HEK293 (cell line): ENCODE data around the gene NME3.

Experiments
- CTCF ChIA-PET: fragments of 350-600 bp; formaldehyde crosslinking; extraction: SDS; loops from one replicate; lab custom pipeline; 2021; ENCODE audit warnings: antibody characterized with exemption; lab: Yijun Ruan, JAX
- POLR2A ChIA-PET: fragments of 300-600 bp; formaldehyde crosslinking; extraction: SDS; loops from one replicate; lab custom pipeline; 2020; ENCODE audit warnings: antibody characterized with exemption, inconsistent platforms; lab: Yijun Ruan, JAX
- H3K27ac ChIP-seq: fragments of 200-500 bp; sonication (Bioruptor generic); 2 replicates; pipeline ENCODE4 v1.5.1; 2014; ENCODE audit warnings: low read depth, low read length, control low read depth, inconsistent platforms; ENCODE audit errors: extremely low read depth
- H3K36me3 ChIP-seq, 2 experiments: fragments of 200-500 bp in 1 of 2; sonication (Bioruptor generic) in 1 of 2; 1 replicate in 1 of 2; 2 replicates in 1 of 2; pipeline ENCODE4 v1.5.1; 2014 to 2017; ENCODE audit warnings: inconsistent platforms in 2 of 2, low read length in 2 of 2; ENCODE audit not compliant: control insufficient read depth in 2 of 2, insufficient read depth in 1 of 2
- H3K4me1 ChIP-seq: fragments of 200-500 bp; sonication (Bioruptor generic); 2 replicates; pipeline ENCODE4 v1.5.1; 2014; ENCODE audit warnings: mild to moderate bottlenecking, low read length, inconsistent platforms; ENCODE audit not compliant: control insufficient read depth, insufficient read depth
- H3K4me3 ChIP-seq: 2 replicates; pipeline ENCODE4 v1.5.1; 2011; ENCODE audit warnings: low read depth, mild to moderate bottlenecking, control low read depth, low read length, moderate library complexity
- H3K9me3 ChIP-seq: fragments of 200-500 bp; sonication (Bioruptor generic); 2 replicates; pipeline ENCODE4 v1.5.1; 2014; ENCODE audit warnings: low read depth, low read length, inconsistent platforms; ENCODE audit not compliant: control insufficient read depth, insufficient read depth
- ELK4 ChIP-seq: IDR thresholded peaks from 2 replicates; pipeline ENCODE4 v1.6.1; 2011; ENCODE audit warnings: mild to moderate bottlenecking, low read depth, low read length, borderline replicate concordance
- FEZF1 ChIP-seq: fragments of 450-650 bp; formaldehyde crosslinking; IDR thresholded peaks from 2 replicates; pipeline ENCODE4 v1.5.1; 2016; ENCODE audit warnings: missing biosample characterization, missing genetic modification characterization
- IKZF3 ChIP-seq: fragments of 450-650 bp; IDR thresholded peaks from 2 replicates; pipeline ENCODE4 v1.5.0; 2018; ENCODE audit warnings: missing biosample characterization, mild to moderate bottlenecking, missing genetic modification characterization, moderate library complexity
- KLF1 ChIP-seq: fragments of 450-650 bp; formaldehyde crosslinking; IDR thresholded peaks from 2 replicates; pipeline ENCODE4 v1.5.1; 2016; ENCODE audit warnings: missing biosample characterization, missing genetic modification characterization
- KLF8 ChIP-seq: fragments of 450-650 bp; formaldehyde crosslinking; IDR thresholded peaks from 2 replicates; pipeline ENCODE4 v1.5.1; 2016; ENCODE audit warnings: missing biosample characterization, missing genetic modification characterization
- KLF9 ChIP-seq: fragments of 450-650 bp; formaldehyde crosslinking; IDR thresholded peaks from 2 replicates; pipeline ENCODE4 v1.5.1; 2016; ENCODE audit warnings: missing biosample characterization, missing genetic modification characterization, low read depth
- PBX3 ChIP-seq: sonication (generic); formaldehyde crosslinking; IDR thresholded peaks from 2 replicates; pipeline ENCODE4 v1.8.1; 2022; ENCODE audit warnings: mild to moderate bottlenecking, moderate library complexity, missing genetic modification reagents
- ZFP69B ChIP-seq: fragments of 450-650 bp; formaldehyde crosslinking; IDR thresholded peaks from 2 replicates; pipeline ENCODE4 v1.5.1; 2016; ENCODE audit warnings: missing biosample characterization, missing genetic modification characterization
- ZIC2 ChIP-seq: fragments of 450-650 bp; formaldehyde crosslinking; IDR thresholded peaks from 2 replicates; pipeline ENCODE4 v1.5.1; 2016; ENCODE audit warnings: missing biosample characterization, missing genetic modification characterization
- ZNF223 ChIP-seq: fragments of 450-650 bp; formaldehyde crosslinking; IDR thresholded peaks from 2 replicates; pipeline ENCODE4 v1.5.1; 2016; ENCODE audit warnings: missing biosample characterization, missing genetic modification characterization
- ZNF266 ChIP-seq: fragments of 450-650 bp; formaldehyde crosslinking; IDR thresholded peaks from 2 replicates; pipeline ENCODE4 v1.5.1; 2016; ENCODE audit warnings: missing biosample characterization, missing genetic modification characterization, low read depth
- ZNF311 ChIP-seq: fragments of 450-650 bp; formaldehyde crosslinking; IDR thresholded peaks from 2 replicates; pipeline ENCODE4 v1.5.1; 2017; ENCODE audit warnings: missing biosample characterization, missing genetic modification characterization, borderline replicate concordance
- ZNF354C ChIP-seq: fragments of 450-650 bp; formaldehyde crosslinking; IDR thresholded peaks from 2 replicates; pipeline ENCODE4 v1.5.1; 2016; ENCODE audit warnings: missing biosample characterization, missing genetic modification characterization, low read depth, borderline replicate concordance
- ZNF362 ChIP-seq: fragments of 450-650 bp; formaldehyde crosslinking; IDR thresholded peaks from 2 replicates; pipeline ENCODE4 v1.5.1; 2016; ENCODE audit warnings: missing biosample characterization, missing genetic modification characterization
- ZNF596 ChIP-seq: fragments of 450-650 bp; IDR thresholded peaks from 2 replicates; pipeline ENCODE4 v1.5.0; 2018; ENCODE audit warnings: missing biosample characterization, mild to moderate bottlenecking, missing genetic modification characterization, moderate library complexity
- ZNF624 ChIP-seq: fragments of 450-650 bp; formaldehyde crosslinking; IDR thresholded peaks from 2 replicates; pipeline ENCODE4 v1.5.1; 2017; ENCODE audit warnings: missing biosample characterization, missing genetic modification characterization
- ZNF677 ChIP-seq: fragments of 450-650 bp; IDR thresholded peaks from 2 replicates; pipeline ENCODE4 v1.5.0; 2018; ENCODE audit warnings: missing biosample characterization, mild to moderate bottlenecking, missing genetic modification characterization, moderate library complexity
- ZNF701 ChIP-seq: fragments of 450-650 bp; formaldehyde crosslinking; IDR thresholded peaks from 2 replicates; pipeline ENCODE4 v1.5.1; 2016; ENCODE audit warnings: missing biosample characterization, missing genetic modification characterization
- ZNF76 ChIP-seq: fragments of 450-650 bp; formaldehyde crosslinking; IDR thresholded peaks from 2 replicates; pipeline ENCODE4; 2016; ENCODE audit warnings: low read depth, missing biosample characterization, missing genetic modification characterization, borderline replicate concordance
- ZSCAN23 ChIP-seq: fragments of 450-650 bp; formaldehyde crosslinking; IDR thresholded peaks from 2 replicates; pipeline ENCODE4 v1.5.1; 2016; ENCODE audit warnings: missing biosample characterization, missing genetic modification characterization
- TF ChIP-seq, protein P1 (sequence below): fragments of 450-650 bp; formaldehyde crosslinking; IDR thresholded peaks from 2 replicates; pipeline ENCODE4 v1.5.1; 2016; ENCODE audit warnings: missing biosample characterization, missing genetic modification characterization
- TF ChIP-seq, protein P2 (sequence below): fragments of 450-650 bp; formaldehyde crosslinking; optimal IDR thresholded peaks from 2 replicates; pipeline ENCODE3; 2016; ENCODE audit warnings: missing biosample characterization, mild to moderate bottlenecking, missing genetic modification characterization

The NME3 gene

GRCh38 chr16:1820946-1821290 is 49.6 kb upstream of the NME3 start:
- ChIA-PET POLR2A (interaction anchor here (1.6 kb wide), 1 partner anchor 28 kb away, joined by 4 read pairs; the partner anchor contains the start of gene IGFALS), CTCF (no interaction called here)

DNA sequence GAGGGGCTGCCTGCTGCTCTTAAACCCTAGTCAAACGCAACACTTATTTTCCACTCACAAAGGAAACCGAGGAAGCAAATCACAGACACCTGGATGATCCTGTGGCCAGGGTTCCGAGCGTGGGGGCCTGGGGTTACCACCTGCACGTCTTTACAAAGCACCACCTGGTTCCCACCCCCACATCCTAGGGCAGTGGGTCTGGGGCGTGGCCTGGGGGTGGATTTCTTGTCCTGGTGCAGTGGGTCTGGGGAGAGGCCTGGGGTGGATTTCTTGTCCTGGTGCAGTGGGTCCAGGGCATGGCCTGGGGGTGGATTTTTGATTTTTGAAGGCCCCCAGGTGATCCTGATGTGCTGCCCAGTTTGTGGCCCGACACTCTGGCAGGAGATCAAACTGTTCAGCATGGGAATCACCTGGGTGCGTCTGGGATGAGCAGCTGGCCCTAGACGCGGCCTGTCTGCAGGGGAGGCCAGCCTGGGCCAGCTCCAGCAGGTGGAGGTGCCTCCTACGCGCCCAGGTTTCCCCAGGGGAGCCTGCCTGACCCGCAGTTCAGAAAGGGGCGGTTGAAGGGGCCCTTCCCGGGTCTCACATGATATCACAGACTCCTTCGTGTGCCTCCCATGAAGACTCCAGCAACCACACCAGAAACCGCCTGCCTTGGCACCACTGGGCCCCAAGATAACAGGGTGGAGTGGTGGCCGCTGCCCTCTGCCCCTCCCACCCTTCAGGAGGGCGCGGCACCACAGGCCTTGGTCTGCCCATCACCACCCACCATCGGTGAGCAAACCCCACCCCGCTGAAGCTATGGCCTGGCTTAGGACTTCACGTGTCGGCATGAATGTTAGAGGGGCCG is 49.0 kb upstream of the NME3 start:
- peaks cover 0 to 62% of the 10 kb centered on the region in 2 experiments; a peak in 2 of 3 replicates for H3K36me3 ChIP-seq

More at GRCh38 chr16:1820946-1821290, 49.6 kb upstream of the NME3 start:
- no peaks in the 10 kb centered on the region for H3K4me1 ChIP-seq
- H3K4me3 ChIP-seq, result no peak overlapping the region
- no peak overlapping the region for H3K27ac ChIP-seq
- TF ChIP-seq ZIC2 (tag by site-specific recombination) (no peak), PBX3 (CRISPR knock-in tag) (no peak), ZNF76 (tag by site-specific recombination) (no peak), ELK4 (no peak), ZNF677 (tag by site-specific recombination) (no peak), ZSCAN23 (tag by site-specific recombination) (no peak), IKZF3 (tag by site-specific recombination) (no peak), ZNF354C (no peak)
- peaks cover 0 to 60% of the 10 kb centered on the region in 2 experiments; a peak in 2 of 3 replicates for H3K36me3 ChIP-seq
- H3K9me3 ChIP-seq, result no peaks in the 10 kb centered on the region

DNA sequence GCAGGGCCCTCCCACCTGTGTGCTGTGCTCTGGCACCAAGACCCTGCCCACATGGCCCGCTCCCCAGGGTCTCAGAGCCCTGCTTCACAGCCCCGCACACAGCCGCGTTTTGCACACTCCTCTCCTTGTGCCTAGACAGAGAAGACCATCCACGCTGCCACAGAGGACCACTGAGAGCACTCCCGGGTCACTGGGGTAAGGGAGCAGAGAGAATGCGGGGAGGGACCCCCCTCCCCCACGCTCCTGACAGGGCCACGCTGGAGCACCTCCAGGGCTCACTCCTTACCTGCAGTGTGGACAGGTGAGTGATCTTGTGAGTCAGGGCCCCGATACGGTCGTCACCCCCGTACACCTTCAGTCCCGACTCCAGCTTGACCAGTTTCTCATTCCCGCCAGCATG is 48.3 kb upstream of the NME3 start:
- H3K4me3 ChIP-seq, result no peak overlapping the region
- H3K4me1 ChIP-seq, result no peaks in the 10 kb centered on the region
- H3K27ac ChIP-seq, result no peak overlapping the region
- H3K9me3 ChIP-seq, result no peaks in the 10 kb centered on the region
- TF ChIP-seq KLF9 (tag by site-specific recombination), result no peak
- TF ChIP-seq ZNF701, result no peak
- no peak for TF ChIP-seq ZNF223
- no peak for TF ChIP-seq ZNF311 (tag by site-specific recombination)
- no peak for TF ChIP-seq ZFP69B (tag by site-specific recombination)
- no peak for TF ChIP-seq ZNF266
- TF ChIP-seq, protein P1, sequence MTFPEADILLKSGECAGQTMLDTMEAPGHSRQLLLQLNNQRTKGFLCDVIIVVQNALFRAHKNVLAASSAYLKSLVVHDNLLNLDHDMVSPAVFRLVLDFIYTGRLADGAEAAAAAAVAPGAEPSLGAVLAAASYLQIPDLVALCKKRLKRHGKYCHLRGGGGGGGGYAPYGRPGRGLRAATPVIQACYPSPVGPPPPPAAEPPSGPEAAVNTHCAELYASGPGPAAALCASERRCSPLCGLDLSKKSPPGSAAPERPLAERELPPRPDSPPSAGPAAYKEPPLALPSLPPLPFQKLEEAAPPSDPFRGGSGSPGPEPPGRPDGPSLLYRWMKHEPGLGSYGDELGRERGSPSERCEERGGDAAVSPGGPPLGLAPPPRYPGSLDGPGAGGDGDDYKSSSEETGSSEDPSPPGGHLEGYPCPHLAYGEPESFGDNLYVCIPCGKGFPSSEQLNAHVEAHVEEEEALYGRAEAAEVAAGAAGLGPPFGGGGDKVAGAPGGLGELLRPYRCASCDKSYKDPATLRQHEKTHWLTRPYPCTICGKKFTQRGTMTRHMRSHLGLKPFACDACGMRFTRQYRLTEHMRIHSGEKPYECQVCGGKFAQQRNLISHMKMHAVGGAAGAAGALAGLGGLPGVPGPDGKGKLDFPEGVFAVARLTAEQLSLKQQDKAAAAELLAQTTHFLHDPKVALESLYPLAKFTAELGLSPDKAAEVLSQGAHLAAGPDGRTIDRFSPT (tag by site-specific recombination), result no peak
- TF ChIP-seq, protein P2, sequence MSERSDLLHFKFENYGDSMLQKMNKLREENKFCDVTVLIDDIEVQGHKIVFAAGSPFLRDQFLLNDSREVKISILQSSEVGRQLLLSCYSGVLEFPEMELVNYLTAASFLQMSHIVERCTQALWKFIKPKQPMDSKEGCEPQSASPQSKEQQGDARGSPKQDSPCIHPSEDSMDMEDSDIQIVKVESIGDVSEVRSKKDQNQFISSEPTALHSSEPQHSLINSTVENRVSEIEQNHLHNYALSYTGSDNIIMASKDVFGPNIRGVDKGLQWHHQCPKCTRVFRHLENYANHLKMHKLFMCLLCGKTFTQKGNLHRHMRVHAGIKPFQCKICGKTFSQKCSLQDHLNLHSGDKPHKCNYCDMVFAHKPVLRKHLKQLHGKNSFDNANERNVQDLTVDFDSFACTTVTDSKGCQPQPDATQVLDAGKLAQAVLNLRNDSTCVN (tag by site-specific recombination), result no peak
- no peak for TF ChIP-seq ZNF362 (tag by site-specific recombination)
- no peak for TF ChIP-seq ZNF596 (tag by site-specific recombination)
- TF ChIP-seq, all 188 proteins: peak for 0
- peaks cover 0 to 67% of the 10 kb centered on the region in 2 experiments; a peak in 2 of 3 replicates for H3K36me3 ChIP-seq
- POLR2A ChIA-PET, result interaction anchor here (1.6 kb wide), 1 partner anchor 26 kb away, joined by 4 read pairs; the partner anchor contains the start of gene IGFALS
- CTCF ChIA-PET, result no interaction called here

More for the DNA sequence above, 49.0 kb upstream of the NME3 start:
- POLR2A ChIA-PET, result interaction anchor here (1.6 kb wide), 1 partner anchor 27 kb away, joined by 4 read pairs; the partner anchor contains the start of gene IGFALS
- TF ChIP-seq FEZF1 (tag by site-specific recombination) (no peak), KLF1 (tag by site-specific recombination) (peak; percentile 100), ZNF624 (tag by site-specific recombination) (no peak), KLF8 (tag by site-specific recombination) (peak; percentile 36; the same call in 1 of the 2 replicates)
- TF ChIP-seq, all 188 proteins: peak for 2
- no peaks in the 10 kb centered on the region for H3K9me3 ChIP-seq
- no peak overlapping the region for H3K27ac ChIP-seq
- H3K4me3 ChIP-seq, result no peak overlapping the region
- CTCF ChIA-PET, result no interaction called here
- no peaks in the 10 kb centered on the region for H3K4me1 ChIP-seq
